Activated naive CD4-positive, alpha-beta T cell treated with Interleukin-2 at 50 U/mL for 16 hours (primary cell): ENCODE measurements around the gene HDAC11.
"Not testable (repeated sequence)": the region's sequence is repeated elsewhere in the genome, so short reads cannot be mapped to it uniquely, and the experiment has no call there.

ENCODE experiments used
- DNase-seq: peaks from one replicate; pipeline ENCODE4 v3.0.0-alpha.2; 2020

Gene HDAC11

GRCh38 chr3:13493867-13494441 is 13.8 kb downstream of the HDAC11 start:
- DNase-seq = no peak

GRCh38 chr3:13494463-13495350 is 14.6 kb downstream of the HDAC11 start:
- no peak for DNase-seq

GRCh38 chr3:13495351-13495813 is 15.3 kb downstream of the HDAC11 start:
- no peak for DNase-seq

GRCh38 chr3:13495921-13496723 is 16.0 kb downstream of the HDAC11 start:
- DNase-seq = peak; percentile 71

- no peak for DNase-seq
Observed at GRCh38 chr3:13496879-13497278, 16.8 kb downstream of the HDAC11 start.

- no peak for DNase-seq
Observed at GRCh38 chr3:13497386-13497785, 17.3 kb downstream of the HDAC11 start.

- DNase-seq = no peak
Observed at GRCh38 chr3:13498354-13499060, 18.4 kb downstream of the HDAC11 start.

- not testable (repeated sequence) for DNase-seq
Observed at GRCh38 chr3:13499246-13499645, 19.1 kb downstream of the HDAC11 start.

- DNase-seq = no peak
Observed at GRCh38 chr3:13500133-13500885, 20.2 kb downstream of the HDAC11 start.

- no peak for DNase-seq
Observed at GRCh38 chr3:13501056-13501455, 20.9 kb downstream of the HDAC11 start.

- DNase-seq = no peak
Observed at GRCh38 chr3:13501521-13501920, 21.4 kb downstream of the HDAC11 start.

GRCh38 chr3:13501958-13502790 is 22.1 kb downstream of the HDAC11 start:
- DNase-seq = no peak

GRCh38 chr3:13502791-13503060 is 22.6 kb downstream of the HDAC11 start:
- DNase-seq = no peak

GRCh38 chr3:13504161-13504831 is 24.2 kb downstream of the HDAC11 start:
- DNase-seq = no peak

GRCh38 chr3:13505147-13506130 is 25.3 kb downstream of the HDAC11 start:
- DNase-seq = no peak

- DNase-seq = no peak
Observed at GRCh38 chr3:13506239-13506638, 26.1 kb downstream of the HDAC11 start.

- no peak for DNase-seq
Observed at GRCh38 chr3:13506680-13507079, 26.6 kb downstream of the HDAC11 start.

GRCh38 chr3:13507247-13507569 is 27.1 kb downstream of the HDAC11 start:
- no peak for DNase-seq

- no peak for DNase-seq
Observed at GRCh38 chr3:13507570-13508339, 27.6 kb downstream of the HDAC11 start.
